NCI-H1092 (cell line): Measurements from ENCODE around the gene ALDH1L2.
"Not testable (repeated sequence)": the region's sequence is repeated elsewhere in the genome, so short reads cannot be mapped to it uniquely, and the experiment has no call there.

ENCODE experiments used
- DNase-seq: peaks from one replicate; lab custom pipeline; 2025; lab: John Stamatoyannopoulos, UW

Gene ALDH1L2

GRCh38 chr12:104977688-104978087 is 106.6 kb downstream of the ALDH1L2 start:
- DNase-seq, result not testable (repeated sequence)

- DNase-seq, result no peak
Measured at GRCh38 chr12:104976703-104977102, 107.6 kb downstream of the ALDH1L2 start.

GRCh38 chr12:104975587-104976343 is 108.5 kb downstream of the ALDH1L2 start:
- no peak for DNase-seq

- DNase-seq, result no peak
Measured at GRCh38 chr12:104974626-104975290, 109.5 kb downstream of the ALDH1L2 start.

- no peak for DNase-seq
Measured at GRCh38 chr12:104973250-104973649, 111.0 kb downstream of the ALDH1L2 start.

- no peak for DNase-seq
Measured at GRCh38 chr12:104971306-104971705, 113.0 kb downstream of the ALDH1L2 start.
